HL-60/S4 (cell line): ENCODE results near the gene MCHR1.

Experiments used
- in situ Hi-C: fragments of 300-500 bp; cut with MboI; formaldehyde crosslinking; loops from 2 replicates; pipeline ENCODE4 v1.14.3; 2022; ENCODE audit warnings: low sequenced_read_pairs

The MCHR1 gene

GRCh38 chr22:40720538-40721256 lies 41.4 kb downstream of the MCHR1 start:
- in situ Hi-C loops = no loop called here

DNA sequence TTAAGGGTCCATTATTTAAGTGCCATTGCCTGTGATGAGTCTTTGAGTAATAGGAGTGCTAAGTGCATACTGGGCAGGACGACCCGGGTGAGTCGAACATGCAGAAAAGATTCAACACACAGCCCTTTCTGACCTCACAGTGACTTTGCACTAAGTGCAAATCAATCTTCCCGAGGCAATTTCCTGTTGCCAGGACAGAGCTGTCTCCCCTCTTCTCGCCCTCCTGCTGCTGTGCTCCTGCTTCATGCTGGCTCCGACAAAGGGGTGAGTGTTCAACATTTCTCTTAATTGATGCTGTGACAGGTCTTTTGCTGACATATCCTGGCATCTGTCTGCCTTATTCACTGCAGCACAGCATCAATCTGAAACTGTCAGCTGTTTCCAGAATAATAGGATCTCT lies 42.0 kb downstream of the MCHR1 start:
- in situ Hi-C loops = no loop called here

DNA sequence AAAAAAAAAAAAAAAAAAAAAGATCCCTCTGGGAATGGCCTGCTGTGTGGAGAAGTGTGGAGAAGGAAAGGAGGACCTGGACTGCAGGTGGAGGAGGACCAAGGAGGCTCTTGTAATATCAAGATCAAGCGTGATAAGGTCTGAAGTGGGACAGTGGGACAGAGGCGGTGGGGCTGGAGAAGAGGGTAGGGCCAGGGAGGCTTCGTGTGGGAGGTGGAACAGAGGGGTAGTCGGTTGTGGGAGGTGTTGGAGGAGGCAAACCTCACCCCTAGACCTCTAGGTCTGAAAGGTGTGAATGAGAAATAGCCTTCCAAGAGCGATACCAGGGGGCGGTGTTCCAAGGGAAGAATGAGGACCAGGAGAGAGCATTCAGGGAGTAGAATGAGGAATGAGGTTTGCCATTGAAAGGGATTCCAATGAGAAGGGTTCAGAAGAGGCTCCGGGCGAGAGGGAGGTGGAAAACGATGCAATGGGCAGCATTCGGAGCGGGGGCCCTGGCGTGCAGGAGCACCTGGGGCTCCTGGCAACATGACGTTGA lies 44.2 kb downstream of the MCHR1 start:
- in situ Hi-C loops = no loop called here

GRCh38 chr22:40726514-40726913 lies 47.2 kb downstream of the MCHR1 start:
- in situ Hi-C loops = no loop called here

- in situ Hi-C loops = no loop called here
Observed at GRCh38 chr22:40727070-40727963, 48.0 kb downstream of the MCHR1 start.

DNA sequence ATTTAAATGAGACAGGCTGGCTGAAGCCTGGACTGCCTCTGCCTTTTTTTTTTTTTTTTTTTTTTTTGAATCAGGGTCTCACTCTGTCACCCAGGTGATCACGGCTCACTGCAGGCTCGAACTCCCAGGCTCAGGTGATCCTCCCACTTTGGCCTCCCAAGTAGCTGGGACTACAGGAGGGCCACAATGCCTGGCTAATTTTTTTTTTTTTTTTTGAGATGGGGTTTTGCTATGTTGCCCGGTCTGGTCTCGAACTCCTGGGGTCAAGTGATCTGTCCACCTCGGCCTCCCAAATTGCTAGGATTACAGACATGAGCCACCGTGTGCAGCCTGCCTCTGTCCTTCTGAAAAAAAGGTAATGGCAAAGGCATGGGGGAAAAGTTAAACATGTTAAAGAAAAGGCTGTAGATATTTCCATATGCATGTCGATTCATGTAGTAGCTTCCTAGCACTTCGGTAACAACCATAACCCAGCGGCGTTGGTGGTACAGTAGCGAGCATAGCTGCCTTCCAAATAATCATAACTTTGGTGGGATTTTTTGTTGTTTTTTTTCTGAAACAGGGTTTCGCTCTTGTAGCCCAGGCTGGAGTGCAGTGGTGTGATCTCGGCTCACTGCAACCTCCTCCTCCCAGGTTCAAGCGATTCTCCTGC lies 48.8 kb downstream of the MCHR1 start:
- in situ Hi-C loops = no loop called here

DNA sequence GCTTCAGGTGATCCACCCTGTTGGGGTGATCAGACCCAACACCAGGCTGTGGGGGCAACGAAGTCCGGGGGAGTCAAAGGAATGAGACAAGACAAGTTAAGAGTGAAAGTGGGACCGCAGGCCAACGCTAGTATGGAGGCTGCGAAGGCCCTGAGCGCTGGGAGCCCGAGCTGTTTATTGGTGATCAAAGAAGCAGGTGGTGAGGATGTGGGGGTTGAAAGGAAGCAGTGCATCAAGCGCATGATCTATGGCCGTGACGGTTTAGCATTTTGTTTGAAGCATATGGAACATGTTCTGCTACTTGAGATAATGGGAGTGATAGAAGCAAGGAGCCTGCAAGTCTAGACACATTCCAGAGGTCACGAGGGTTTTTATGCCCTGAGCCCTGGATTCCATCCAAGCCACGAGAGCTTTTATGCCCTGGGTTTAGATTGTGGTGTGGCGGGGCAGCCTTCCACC lies 49.5 kb downstream of the MCHR1 start:
- in situ Hi-C loops = no loop called here

GRCh38 chr22:40729284-40729683 lies 50.0 kb downstream of the MCHR1 start:
- in situ Hi-C loops = no loop called here
